ENCODE measurements around the gene COL2A1.
A peak's percentile ranks its signal among the peaks of the same experiment; 100 is the strongest.

The COL2A1 gene

GRCh38 chr12:47942614-47943225, 61.6 kb downstream of the COL2A1 start:
- no peak for DNase-seq

- DNase-seq, result peak; percentile 7 to 45 (median 41)
These were observed 62.2 kb downstream of the COL2A1 start for GRCh38 chr12:47941871-47942613.

GRCh38 chr12:47941475-47941780, 62.8 kb downstream of the COL2A1 start:
- DNase-seq, result no peak

GRCh38 chr12:47940773-47941474, 63.4 kb downstream of the COL2A1 start:
- DNase-seq, result no peak

- DNase-seq, result no peak
These were observed 65.2 kb downstream of the COL2A1 start for GRCh38 chr12:47939009-47939601.

GRCh38 chr12:47938594-47938993, 65.7 kb downstream of the COL2A1 start:
- no peak for DNase-seq

- DNase-seq, result no peak
These were observed 66.2 kb downstream of the COL2A1 start for GRCh38 chr12:47938093-47938492.

- no peak for DNase-seq
These were observed 69.1 kb downstream of the COL2A1 start for GRCh38 chr12:47935184-47935583.

GRCh38 chr12:47931187-47931586, 73.1 kb downstream of the COL2A1 start:
- no peak for DNase-seq

GRCh38 chr12:47930634-47931033, 73.6 kb downstream of the COL2A1 start:
- DNase-seq, result no peak

GRCh38 chr12:47927346-47927745, 76.9 kb downstream of the COL2A1 start:
- no peak for DNase-seq

Data from T-helper 1 cell (primary cell).